ENCODE data around the gene CNGA4. TPM values are rescaled to one million over a fixed set of nuclear protein-coding genes. Genes with fewer than 3 reads are reported as not detected.

The CNGA4 gene
- total RNA-seq, 1 experiment from 2014 or later: 0.51 TPM

DNA sequence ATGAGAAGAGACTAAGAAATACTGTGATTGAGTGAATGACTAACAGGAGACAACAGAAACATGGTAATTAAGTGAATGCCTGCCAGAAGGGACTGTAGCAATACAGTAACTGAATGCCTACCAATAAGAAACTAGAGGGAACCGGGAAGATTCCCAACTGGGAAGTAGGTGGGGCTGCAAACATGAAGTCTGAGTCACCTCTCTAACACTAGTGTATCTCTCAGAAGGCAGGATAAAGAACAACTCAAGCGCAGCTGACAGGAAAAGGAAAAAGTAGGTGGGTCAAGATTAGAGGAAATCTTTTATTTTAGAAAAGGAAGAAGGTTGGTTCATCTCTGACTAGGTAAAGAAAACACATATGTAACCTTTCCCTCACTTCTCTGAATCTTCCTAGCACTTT lies 19.5 kb upstream of the CNGA4 start:
- no peak overlapping the region for H3K4me3 ChIP-seq (ENCODE audit: low read length)
- peaks cover 51% of the 10 kb centered on the region for H3K36me3 ChIP-seq (ENCODE audit: low read depth, low read length)
- ChIA-PET POLR2A (ENCODE audit: unreplicated experiment) (no interaction called here), CTCF (no interaction called here)
- no peaks in the 10 kb centered on the region for H3K79me2 ChIP-seq (ENCODE audit: low read length)
- peaks cover 9% of the 10 kb centered on the region; the same call in 1 of the 2 replicates for H4K20me1 ChIP-seq (ENCODE audit: low read length)
- DNase-seq: peak; percentile 89
- H3K9ac ChIP-seq (ENCODE audit: low read length): no peak overlapping the region
- peak overlapping the region; percentile 69 for H3K27ac ChIP-seq (ENCODE audit: low read length)
- intact Hi-C loops (cut with micrococcal nuclease): loop anchor here (1.0 kb wide), 2 partner anchors 15 to 27 kb away; partner anchors contain the start of gene FHIP1B
- peak; percentile 99 for ATAC-seq
- no peak for TF ChIP-seq EZH2 (IDR thresholded peaks at IDR 0.05; ENCODE audit: low read length, unreplicated experiment)
- no peak for TF ChIP-seq EZH2phosphoT487 (IDR thresholded peaks at IDR 0.05; ENCODE audit: borderline replicate concordance, low read length)
- TF ChIP-seq, protein P1, sequence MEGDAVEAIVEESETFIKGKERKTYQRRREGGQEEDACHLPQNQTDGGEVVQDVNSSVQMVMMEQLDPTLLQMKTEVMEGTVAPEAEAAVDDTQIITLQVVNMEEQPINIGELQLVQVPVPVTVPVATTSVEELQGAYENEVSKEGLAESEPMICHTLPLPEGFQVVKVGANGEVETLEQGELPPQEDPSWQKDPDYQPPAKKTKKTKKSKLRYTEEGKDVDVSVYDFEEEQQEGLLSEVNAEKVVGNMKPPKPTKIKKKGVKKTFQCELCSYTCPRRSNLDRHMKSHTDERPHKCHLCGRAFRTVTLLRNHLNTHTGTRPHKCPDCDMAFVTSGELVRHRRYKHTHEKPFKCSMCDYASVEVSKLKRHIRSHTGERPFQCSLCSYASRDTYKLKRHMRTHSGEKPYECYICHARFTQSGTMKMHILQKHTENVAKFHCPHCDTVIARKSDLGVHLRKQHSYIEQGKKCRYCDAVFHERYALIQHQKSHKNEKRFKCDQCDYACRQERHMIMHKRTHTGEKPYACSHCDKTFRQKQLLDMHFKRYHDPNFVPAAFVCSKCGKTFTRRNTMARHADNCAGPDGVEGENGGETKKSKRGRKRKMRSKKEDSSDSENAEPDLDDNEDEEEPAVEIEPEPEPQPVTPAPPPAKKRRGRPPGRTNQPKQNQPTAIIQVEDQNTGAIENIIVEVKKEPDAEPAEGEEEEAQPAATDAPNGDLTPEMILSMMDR (conservative IDR thresholded peaks at IDR 0.05; ENCODE audit: low read depth, low read length): no peak
- no peaks in the 10 kb centered on the region for H3K9me3 ChIP-seq (ENCODE audit: low read length)
- H3K4me2 ChIP-seq (ENCODE audit: low read length): peak overlapping the region; percentile 63
- no peaks in the 10 kb centered on the region for H3F3A ChIP-seq (ENCODE audit: low read length, unreplicated experiment)
- H3K27me3 ChIP-seq (ENCODE audit: low read length): no peaks in the 10 kb centered on the region
- H2AFZ ChIP-seq (ENCODE audit: low read length): no peak overlapping the region
- H3K4me1 ChIP-seq (ENCODE audit: insufficient read depth, low read length): peaks cover 22% of the 10 kb centered on the region
- H3K9me2 ChIP-seq (replicated peaks; ENCODE audit: low read length): no peaks in the 10 kb centered on the region
- no TSS peak for BruUV-seq (replicated peaks)

DNA sequence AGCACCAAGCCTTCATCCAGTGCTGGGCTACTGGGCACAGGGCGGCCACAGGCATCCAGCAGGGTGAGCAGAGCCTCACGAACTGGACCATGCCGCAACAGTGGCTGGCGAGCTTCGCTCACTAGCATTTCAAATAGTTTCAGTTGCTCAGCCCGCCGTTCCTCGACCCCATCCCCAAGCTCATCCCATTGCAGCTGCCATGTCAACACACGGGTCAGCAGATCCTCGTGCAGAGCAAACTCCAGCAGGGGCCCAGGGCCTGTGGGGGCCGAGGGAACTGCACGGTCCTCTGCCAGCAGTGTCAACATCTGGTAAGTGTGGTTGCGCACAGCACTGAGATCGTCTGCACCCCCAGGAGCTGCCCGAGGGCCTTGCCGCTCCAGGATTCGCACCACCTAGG lies 15.0 kb upstream of the CNGA4 start:
- Histone ChIP-seq H3K9me3 (ENCODE audit: low read length) (no peaks in the 10 kb centered on the region), H3K4me2 (ENCODE audit: low read length) (no peak overlapping the region), H3K36me3 (ENCODE audit: low read depth, low read length) (peaks cover 20% of the 10 kb centered on the region; the same call in 1 of the 2 replicates), H3K4me1 (ENCODE audit: insufficient read depth, low read length) (peaks cover 18% of the 10 kb centered on the region), H3K9me2 (replicated peaks; ENCODE audit: low read length) (no peaks in the 10 kb centered on the region), H3K9ac (ENCODE audit: low read length) (no peak overlapping the region), H2AFZ (ENCODE audit: low read length) (no peak overlapping the region), H3F3A (ENCODE audit: low read length, unreplicated experiment) (no peaks in the 10 kb centered on the region), H3K79me2 (ENCODE audit: low read length) (peaks cover 36% of the 10 kb centered on the region), H3K27me3 (ENCODE audit: low read length) (no peaks in the 10 kb centered on the region), H4K20me1 (ENCODE audit: low read length) (peaks cover 7% of the 10 kb centered on the region), H3K4me3 (ENCODE audit: low read length) (no peak overlapping the region), H3K27ac (ENCODE audit: low read length) (no peak overlapping the region)
- no peak for DNase-seq
- no TSS peak for BruUV-seq (replicated peaks)
- POLR2A ChIA-PET (ENCODE audit: unreplicated experiment): no interaction called here
- CTCF ChIA-PET: no interaction called here
- no peak for ATAC-seq
- TF ChIP-seq EZH2phosphoT487 (IDR thresholded peaks at IDR 0.05; ENCODE audit: borderline replicate concordance, low read length): no peak
- no peak for TF ChIP-seq EZH2 (IDR thresholded peaks at IDR 0.05; ENCODE audit: low read length, unreplicated experiment)
- TF ChIP-seq, protein P1 (conservative IDR thresholded peaks at IDR 0.05; ENCODE audit: low read depth, low read length): no peak
- intact Hi-C loops (cut with micrococcal nuclease): no loop called here

DNA sequence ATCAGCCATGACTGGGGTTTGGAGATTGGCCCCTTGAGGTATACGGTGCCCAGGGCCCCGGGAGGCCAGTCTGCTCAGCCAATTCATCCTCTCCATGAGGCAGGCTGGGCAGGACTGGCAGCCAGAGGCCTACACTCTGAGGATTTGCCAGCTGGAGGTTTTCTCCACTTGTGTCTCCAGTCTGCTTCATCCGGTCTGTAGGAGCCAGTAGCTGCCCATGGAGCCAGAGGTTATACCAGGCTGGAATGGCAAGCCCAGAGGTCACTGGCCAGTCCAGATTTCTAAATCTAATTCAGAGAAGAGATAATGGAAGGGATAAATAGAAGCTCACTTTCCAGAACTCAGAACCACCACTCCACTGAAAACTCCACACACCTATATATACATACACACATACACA lies 14.5 kb upstream of the CNGA4 start:
- Histone ChIP-seq H3K79me2 (ENCODE audit: low read length) (peaks cover 41% of the 10 kb centered on the region), H3K4me2 (ENCODE audit: low read length) (no peak overlapping the region), H2AFZ (ENCODE audit: low read length) (no peak overlapping the region), H3K27ac (ENCODE audit: low read length) (no peak overlapping the region), H3F3A (ENCODE audit: low read length, unreplicated experiment) (no peaks in the 10 kb centered on the region), H3K4me1 (ENCODE audit: insufficient read depth, low read length) (peaks cover 13% of the 10 kb centered on the region), H4K20me1 (ENCODE audit: low read length) (peaks cover 4% of the 10 kb centered on the region; the same call in 1 of the 2 replicates), H3K36me3 (ENCODE audit: low read depth, low read length) (peaks cover 20% of the 10 kb centered on the region; the same call in 1 of the 2 replicates), H3K4me3 (ENCODE audit: low read length) (no peak overlapping the region), H3K27me3 (ENCODE audit: low read length) (no peaks in the 10 kb centered on the region), H3K9me2 (replicated peaks; ENCODE audit: low read length) (no peaks in the 10 kb centered on the region), H3K9me3 (ENCODE audit: low read length) (no peaks in the 10 kb centered on the region), H3K9ac (ENCODE audit: low read length) (no peak overlapping the region)
- BruUV-seq (replicated peaks): no TSS peak
- CTCF ChIA-PET: no interaction called here
- no peak for ATAC-seq
- TF ChIP-seq, protein P1 (conservative IDR thresholded peaks at IDR 0.05; ENCODE audit: low read depth, low read length): no peak
- TF ChIP-seq EZH2 (IDR thresholded peaks at IDR 0.05; ENCODE audit: low read length, unreplicated experiment) (no peak), EZH2phosphoT487 (IDR thresholded peaks at IDR 0.05; ENCODE audit: borderline replicate concordance, low read length) (no peak)
- no peak for DNase-seq
- intact Hi-C loops (cut with micrococcal nuclease): no loop called here
- POLR2A ChIA-PET (ENCODE audit: unreplicated experiment): no interaction called here

All from PC-3 (cell line).